OCI-LY1 (cell line): ENCODE results near the gene C15orf61.

Source experiments
- H2AFZ ChIP-seq: fragments of 200-600 bp; sonication (generic), shearing (Covaris generic); 2 replicates; pipeline ENCODE4 v1.6.0; 2014; ENCODE audit warnings: antibody characterized with exemption, mild to moderate bottlenecking, low read length
- H3F3A ChIP-seq: fragments of 200-600 bp; sonication (generic), shearing (Covaris generic); 2 replicates; pipeline ENCODE4 v1.6.0; 2014; ENCODE audit warnings: mild to moderate bottlenecking, antibody characterized with exemption, low read length, moderate library complexity; ENCODE audit not compliant: insufficient read depth
- H3K27ac ChIP-seq: fragments of 200-600 bp; sonication (generic); 2 replicates; pipeline ENCODE4 v1.5.1; 2014; ENCODE audit warnings: low read length, mixed run types, mild to moderate bottlenecking, low read depth; ENCODE audit not compliant: poor library complexity, severe bottlenecking
- H3K27me3 ChIP-seq: fragments of 200-600 bp; sonication (generic); 2 replicates; pipeline ENCODE4 v1.6.0; 2014; ENCODE audit warnings: antibody characterized with exemption, mild to moderate bottlenecking, low read length, moderate library complexity; ENCODE audit not compliant: insufficient read depth
- H3K36me3 ChIP-seq: fragments of 200-600 bp; sonication (generic); 2 replicates; pipeline ENCODE4 v1.6.1; 2014; ENCODE audit warnings: mild to moderate bottlenecking, antibody characterized with exemption, low read length, moderate library complexity, mixed read lengths; ENCODE audit not compliant: insufficient read depth
- H3K4me1 ChIP-seq: fragments of 200-600 bp; sonication (generic); 2 replicates; pipeline ENCODE4 v1.5.1; 2014; ENCODE audit warnings: mild to moderate bottlenecking, low read length, moderate library complexity; ENCODE audit not compliant: insufficient read depth, severe bottlenecking
- H3K4me2 ChIP-seq: fragments of 200-600 bp; sonication (generic), shearing (Covaris generic); 2 replicates; pipeline ENCODE4 v1.6.1; 2014; ENCODE audit warnings: low read length
- H3K4me3 ChIP-seq: fragments of 200-600 bp; sonication (generic); 2 replicates; pipeline ENCODE4 v1.5.1; 2014; ENCODE audit warnings: low read length, low read depth, mild to moderate bottlenecking, mixed read lengths; ENCODE audit not compliant: poor library complexity, severe bottlenecking
- H3K79me2 ChIP-seq: fragments of 200-600 bp; shearing (Covaris generic); 2 replicates; pipeline ENCODE4 v1.6.1; 2016; ENCODE audit warnings: mixed run types, low read length, mixed read lengths; ENCODE audit not compliant: insufficient read depth
- H3K9ac ChIP-seq: fragments of 200-600 bp; sonication (generic), shearing (Covaris generic); 2 replicates; pipeline ENCODE4 v1.6.1; 2014; ENCODE audit warnings: mild to moderate bottlenecking, low read length, mixed read lengths
- H3K9me2 ChIP-seq: fragments of 200-600 bp; sonication (generic), shearing (Covaris generic); 2 replicates; pipeline ENCODE4 v1.6.1; 2014; ENCODE audit warnings: low read depth, mild to moderate bottlenecking, low read length, mixed read lengths
- H3K9me3 ChIP-seq: fragments of 200-600 bp; shearing (Covaris generic); 2 replicates; pipeline ENCODE4 v1.6.1; 2014; ENCODE audit warnings: low read length, mixed read lengths
- H4K20me1 ChIP-seq: fragments of 200-600 bp; sonication (generic), shearing (Covaris generic); 2 replicates; pipeline ENCODE4 v1.6.0; 2016; ENCODE audit warnings: mild to moderate bottlenecking, low read length; ENCODE audit not compliant: insufficient read depth
- EZH2 ChIP-seq: fragments of 200-600 bp; sonication (generic), shearing (Covaris generic); IDR thresholded peaks from 2 replicates; pipeline ENCODE4 v1.8.0; 2017; ENCODE audit warnings: borderline replicate concordance, mixed run types, mild to moderate bottlenecking, antibody characterized with exemption, low read length, moderate library complexity, mixed read lengths
- TF ChIP-seq, protein P1 (sequence below): fragments of 200-600 bp; sonication (generic), shearing (Covaris generic); IDR thresholded peaks from 2 replicates; pipeline ENCODE4 v1.5.1; 2017; ENCODE audit warnings: mild to moderate bottlenecking, antibody characterized with exemption, low read length, moderate library complexity, mixed read lengths

C15orf61 gene

DNA sequence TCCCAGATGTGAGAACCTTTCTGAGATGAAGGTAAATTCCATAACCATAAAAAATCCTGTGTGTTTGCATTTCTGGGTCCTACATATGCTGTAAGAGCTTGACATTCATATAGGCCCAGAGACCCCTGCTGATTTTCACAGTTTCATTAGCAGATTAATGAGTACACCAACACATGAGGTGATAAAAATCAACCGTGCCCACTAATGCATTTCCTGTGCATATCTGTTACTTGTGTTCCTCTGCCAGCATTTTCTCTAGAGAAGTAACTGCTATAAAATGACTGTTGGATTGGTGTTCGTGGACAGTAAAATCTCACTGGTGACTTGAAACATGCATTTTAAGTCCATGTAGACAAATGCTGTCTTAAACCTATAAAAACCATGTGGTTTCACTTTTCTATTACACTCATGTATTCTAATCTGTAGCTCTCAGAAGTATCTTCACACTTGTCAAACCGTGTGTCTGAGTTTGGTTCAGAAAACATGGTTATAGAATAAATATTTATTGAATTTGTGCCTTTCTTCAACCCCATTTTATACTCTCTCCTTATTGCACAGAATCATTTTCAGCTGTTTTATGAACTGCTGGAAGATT lies 36.1 kb downstream of the C15orf61 start:
- Histone ChIP-seq H3K9me2 (no peaks in the 10 kb centered on the region), H3K4me1 (peaks cover 14% of the 10 kb centered on the region), H3K36me3 (peaks cover 69% of the 10 kb centered on the region), H3K79me2 (peaks cover 4% of the 10 kb centered on the region; the same call in 1 of the 2 replicates), H3K9ac (no peak overlapping the region), H3K4me2 (no peak overlapping the region), H3F3A (no peaks in the 10 kb centered on the region), H3K27ac (no peak overlapping the region), H3K9me3 (0 out of 2 replicates have a peak, but pooled peaks cover 10% of the 10 kb centered on the region), H3K27me3 (no peaks in the 10 kb centered on the region), H3K4me3 (no peak overlapping the region), H2AFZ (no peak overlapping the region), H4K20me1 (no peaks in the 10 kb centered on the region)
- no peak for TF ChIP-seq EZH2
- TF ChIP-seq, protein P1, sequence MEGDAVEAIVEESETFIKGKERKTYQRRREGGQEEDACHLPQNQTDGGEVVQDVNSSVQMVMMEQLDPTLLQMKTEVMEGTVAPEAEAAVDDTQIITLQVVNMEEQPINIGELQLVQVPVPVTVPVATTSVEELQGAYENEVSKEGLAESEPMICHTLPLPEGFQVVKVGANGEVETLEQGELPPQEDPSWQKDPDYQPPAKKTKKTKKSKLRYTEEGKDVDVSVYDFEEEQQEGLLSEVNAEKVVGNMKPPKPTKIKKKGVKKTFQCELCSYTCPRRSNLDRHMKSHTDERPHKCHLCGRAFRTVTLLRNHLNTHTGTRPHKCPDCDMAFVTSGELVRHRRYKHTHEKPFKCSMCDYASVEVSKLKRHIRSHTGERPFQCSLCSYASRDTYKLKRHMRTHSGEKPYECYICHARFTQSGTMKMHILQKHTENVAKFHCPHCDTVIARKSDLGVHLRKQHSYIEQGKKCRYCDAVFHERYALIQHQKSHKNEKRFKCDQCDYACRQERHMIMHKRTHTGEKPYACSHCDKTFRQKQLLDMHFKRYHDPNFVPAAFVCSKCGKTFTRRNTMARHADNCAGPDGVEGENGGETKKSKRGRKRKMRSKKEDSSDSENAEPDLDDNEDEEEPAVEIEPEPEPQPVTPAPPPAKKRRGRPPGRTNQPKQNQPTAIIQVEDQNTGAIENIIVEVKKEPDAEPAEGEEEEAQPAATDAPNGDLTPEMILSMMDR = no peak

DNA sequence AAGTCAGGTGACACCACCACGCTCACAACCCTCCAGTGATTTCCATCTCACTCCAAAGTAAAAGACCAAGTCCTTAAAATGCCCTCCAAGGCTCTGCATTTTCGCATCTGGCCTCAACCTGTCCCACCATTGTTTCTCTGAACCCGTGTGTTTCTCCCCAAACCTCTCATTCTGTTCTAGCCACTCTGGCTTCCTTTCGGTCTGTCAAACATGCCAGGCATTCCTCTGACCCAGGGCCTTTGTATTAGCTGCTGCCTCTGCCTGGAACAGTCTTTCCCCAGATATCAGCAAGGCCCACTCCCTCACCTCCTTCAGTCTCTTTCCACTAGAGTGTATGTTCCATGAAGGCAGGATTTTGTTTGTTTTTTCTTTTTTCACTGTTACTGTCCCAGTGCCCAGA lies 37.6 kb downstream of the C15orf61 start:
- H3K9me3 ChIP-seq = 0 out of 2 replicates have a peak, but pooled peaks cover 10% of the 10 kb centered on the region
- H3K36me3 ChIP-seq = peaks cover 63% of the 10 kb centered on the region
- no peak overlapping the region for H2AFZ ChIP-seq
- no peak overlapping the region for H3K27ac ChIP-seq
- TF ChIP-seq EZH2 = no peak
- no peak overlapping the region for H3K4me3 ChIP-seq
- no peak overlapping the region for H3K9ac ChIP-seq
- H4K20me1 ChIP-seq = no peaks in the 10 kb centered on the region
- no peak overlapping the region for H3K4me2 ChIP-seq
- no peaks in the 10 kb centered on the region for H3K27me3 ChIP-seq
- H3K4me1 ChIP-seq = peaks cover 27% of the 10 kb centered on the region
- H3K79me2 ChIP-seq = peaks cover 4% of the 10 kb centered on the region; the same call in 1 of the 2 replicates
- no peaks in the 10 kb centered on the region for H3F3A ChIP-seq
- H3K9me2 ChIP-seq = no peaks in the 10 kb centered on the region

DNA sequence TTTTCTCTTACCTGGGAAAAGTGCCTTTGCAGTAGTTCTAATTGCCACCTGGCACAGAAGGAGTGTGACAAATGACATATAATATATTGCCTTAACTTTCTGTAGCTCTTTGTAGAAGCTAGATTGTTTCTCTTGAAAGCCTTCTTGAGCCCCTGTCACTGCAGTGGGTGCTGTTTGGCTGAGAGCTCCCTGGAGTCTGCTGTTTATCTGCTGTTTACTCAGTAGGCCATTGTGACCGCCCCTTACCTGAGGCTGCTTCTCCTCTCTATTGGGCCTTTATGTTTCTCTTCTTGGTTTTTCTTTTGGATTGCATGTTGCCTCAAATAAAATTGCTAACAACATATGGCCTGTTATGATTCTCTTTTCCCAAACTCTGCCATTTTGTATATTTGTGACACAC lies 38.2 kb downstream of the C15orf61 start:
- Histone ChIP-seq H3K4me1 (peaks cover 33% of the 10 kb centered on the region), H3K9me3 (0 out of 2 replicates have a peak, but pooled peaks cover 10% of the 10 kb centered on the region), H3K27me3 (no peaks in the 10 kb centered on the region), H3F3A (no peaks in the 10 kb centered on the region), H3K4me3 (no peak overlapping the region), H3K4me2 (no peak overlapping the region), H3K79me2 (peaks cover 4% of the 10 kb centered on the region; the same call in 1 of the 2 replicates), H3K36me3 (peaks cover 69% of the 10 kb centered on the region), H4K20me1 (no peaks in the 10 kb centered on the region), H2AFZ (no peak overlapping the region), H3K27ac (no peak overlapping the region), H3K9ac (no peak overlapping the region), H3K9me2 (no peaks in the 10 kb centered on the region)
- TF ChIP-seq, protein P1 = no peak
- TF ChIP-seq EZH2 = no peak

DNA sequence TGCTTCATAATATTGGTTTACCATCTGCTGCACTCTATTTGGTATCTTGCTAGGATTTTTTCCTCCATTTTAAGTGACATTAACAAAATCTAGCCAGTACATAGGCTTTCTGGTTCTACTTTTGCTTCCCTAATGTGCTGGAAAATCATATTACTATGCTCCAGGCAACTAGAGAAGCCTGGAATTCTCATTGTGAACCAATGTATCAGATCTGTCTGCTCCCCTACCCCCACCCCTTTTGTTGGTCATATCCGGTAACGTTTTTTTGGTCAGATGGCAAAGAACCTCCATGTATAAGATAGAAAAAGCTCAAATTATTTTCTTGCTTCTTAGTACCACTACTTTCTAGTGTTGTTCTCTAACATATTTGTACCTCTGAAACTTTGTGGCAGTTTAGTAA lies 38.6 kb downstream of the C15orf61 start:
- TF ChIP-seq, protein P1 = no peak
- TF ChIP-seq EZH2 = no peak
- H3K79me2 ChIP-seq = peaks cover 4% of the 10 kb centered on the region; the same call in 1 of the 2 replicates
- H2AFZ ChIP-seq = no peak overlapping the region
- H3K27ac ChIP-seq = no peak overlapping the region
- peaks cover 73% of the 10 kb centered on the region for H3K36me3 ChIP-seq
- no peaks in the 10 kb centered on the region for H3K9me2 ChIP-seq
- no peaks in the 10 kb centered on the region for H4K20me1 ChIP-seq
- H3F3A ChIP-seq = no peaks in the 10 kb centered on the region
- peaks cover 38% of the 10 kb centered on the region for H3K4me1 ChIP-seq
- 0 out of 2 replicates have a peak, but pooled peaks cover 10% of the 10 kb centered on the region for H3K9me3 ChIP-seq
- H3K4me3 ChIP-seq = no peak overlapping the region
- no peak overlapping the region for H3K9ac ChIP-seq
- no peak overlapping the region for H3K4me2 ChIP-seq
- no peaks in the 10 kb centered on the region for H3K27me3 ChIP-seq
